ENCODE measurements around the gene LRRC43. TPM values are rescaled to one million over a fixed set of nuclear protein-coding genes. Genes with fewer than 3 reads are reported as not detected.

Gene LRRC43
- total RNA-seq, 2 experiments from 2014 or later, result not detected

GRCh38 chr12:122205053-122205925, 22.4 kb downstream of the LRRC43 start:
- intact Hi-C loops (cut with micrococcal nuclease; ENCODE audit: unreplicated experiment), result no loop called here
- Histone ChIP-seq H3K9me2 (ENCODE audit: insufficient read depth, low read length) (no peaks in the 10 kb centered on the region), H3K9me3 (ENCODE audit: low read length) (no peaks in the 10 kb centered on the region), H3K79me2 (ENCODE audit: insufficient read depth, low read depth, low read length) (no peaks in the 10 kb centered on the region), H2AFZ (ENCODE audit: low read length) (no peak overlapping the region), H3K4me3 (ENCODE audit: low read depth, low read length, poor library complexity, severe bottlenecking) (no peak overlapping the region), H3K4me2 (ENCODE audit: low read length) (no peak overlapping the region), H3K4me1 (ENCODE audit: insufficient read depth, low read length, poor library complexity, severe bottlenecking) (no peaks in the 10 kb centered on the region), H4K20me1 (ENCODE audit: insufficient read depth, low read length) (no peaks in the 10 kb centered on the region; the same call in 1 of the 2 replicates), H3K36me3 (ENCODE audit: insufficient read depth, low read length) (peaks cover 40% of the 10 kb centered on the region), H3K27ac (ENCODE audit: low read depth, low read length, poor library complexity, severe bottlenecking) (no peak overlapping the region)
- no peak for DNase-seq (ENCODE audit: low spot score)
- CTCF ChIA-PET (ENCODE audit: unreplicated experiment), result interaction anchor here (0.6 kb wide), 1 partner anchor 16 kb away, joined by 3 read pairs; no protein-coding TSS in a partner anchor
- POLR2A ChIA-PET, result no interaction called here
- no TSS peak for BruUV-seq (replicated peaks)
- TF ChIP-seq, protein P1, sequence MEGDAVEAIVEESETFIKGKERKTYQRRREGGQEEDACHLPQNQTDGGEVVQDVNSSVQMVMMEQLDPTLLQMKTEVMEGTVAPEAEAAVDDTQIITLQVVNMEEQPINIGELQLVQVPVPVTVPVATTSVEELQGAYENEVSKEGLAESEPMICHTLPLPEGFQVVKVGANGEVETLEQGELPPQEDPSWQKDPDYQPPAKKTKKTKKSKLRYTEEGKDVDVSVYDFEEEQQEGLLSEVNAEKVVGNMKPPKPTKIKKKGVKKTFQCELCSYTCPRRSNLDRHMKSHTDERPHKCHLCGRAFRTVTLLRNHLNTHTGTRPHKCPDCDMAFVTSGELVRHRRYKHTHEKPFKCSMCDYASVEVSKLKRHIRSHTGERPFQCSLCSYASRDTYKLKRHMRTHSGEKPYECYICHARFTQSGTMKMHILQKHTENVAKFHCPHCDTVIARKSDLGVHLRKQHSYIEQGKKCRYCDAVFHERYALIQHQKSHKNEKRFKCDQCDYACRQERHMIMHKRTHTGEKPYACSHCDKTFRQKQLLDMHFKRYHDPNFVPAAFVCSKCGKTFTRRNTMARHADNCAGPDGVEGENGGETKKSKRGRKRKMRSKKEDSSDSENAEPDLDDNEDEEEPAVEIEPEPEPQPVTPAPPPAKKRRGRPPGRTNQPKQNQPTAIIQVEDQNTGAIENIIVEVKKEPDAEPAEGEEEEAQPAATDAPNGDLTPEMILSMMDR (conservative IDR thresholded peaks at IDR 0.05; ENCODE audit: low read length), result no peak
- TF ChIP-seq EZH2phosphoT487 (IDR thresholded peaks at IDR 0.05; ENCODE audit: borderline replicate concordance, low read depth, low read length), result no peak

- intact Hi-C loops (cut with micrococcal nuclease; ENCODE audit: unreplicated experiment), result no loop called here
- Histone ChIP-seq H3K4me3 (ENCODE audit: low read depth, low read length, poor library complexity, severe bottlenecking) (no peak overlapping the region), H3K9me2 (ENCODE audit: insufficient read depth, low read length) (no peaks in the 10 kb centered on the region), H3K9me3 (ENCODE audit: low read length) (no peaks in the 10 kb centered on the region), H2AFZ (ENCODE audit: low read length) (no peak overlapping the region), H3K4me1 (ENCODE audit: insufficient read depth, low read length, poor library complexity, severe bottlenecking) (no peaks in the 10 kb centered on the region), H3K79me2 (ENCODE audit: insufficient read depth, low read depth, low read length) (no peaks in the 10 kb centered on the region), H3K27ac (ENCODE audit: low read depth, low read length, poor library complexity, severe bottlenecking) (no peak overlapping the region), H3K36me3 (ENCODE audit: insufficient read depth, low read length) (peaks cover 49% of the 10 kb centered on the region), H3K4me2 (ENCODE audit: low read length) (no peak overlapping the region), H4K20me1 (ENCODE audit: insufficient read depth, low read length) (no peaks in the 10 kb centered on the region; the same call in 1 of the 2 replicates)
- no TSS peak for BruUV-seq (replicated peaks)
- CTCF ChIA-PET (ENCODE audit: unreplicated experiment), result no interaction called here
- TF ChIP-seq, protein P1 (conservative IDR thresholded peaks at IDR 0.05; ENCODE audit: low read length), result no peak
- TF ChIP-seq EZH2phosphoT487 (IDR thresholded peaks at IDR 0.05; ENCODE audit: borderline replicate concordance, low read depth, low read length), result no peak
- DNase-seq (ENCODE audit: low spot score), result no peak
- POLR2A ChIA-PET, result no interaction called here
Observed at GRCh38 chr12:122206111-122206881, 23.4 kb downstream of the LRRC43 start.

All from OCI-LY7 (cell line).